Measurements from ENCODE around the gene MCTP1. TPM values are rescaled to one million over a fixed set of nuclear protein-coding genes. Genes with fewer than 3 reads are reported as not detected.

The MCTP1 gene
- total RNA-seq, 1 experiment from 2014 or later: 0.44 TPM

DNA sequence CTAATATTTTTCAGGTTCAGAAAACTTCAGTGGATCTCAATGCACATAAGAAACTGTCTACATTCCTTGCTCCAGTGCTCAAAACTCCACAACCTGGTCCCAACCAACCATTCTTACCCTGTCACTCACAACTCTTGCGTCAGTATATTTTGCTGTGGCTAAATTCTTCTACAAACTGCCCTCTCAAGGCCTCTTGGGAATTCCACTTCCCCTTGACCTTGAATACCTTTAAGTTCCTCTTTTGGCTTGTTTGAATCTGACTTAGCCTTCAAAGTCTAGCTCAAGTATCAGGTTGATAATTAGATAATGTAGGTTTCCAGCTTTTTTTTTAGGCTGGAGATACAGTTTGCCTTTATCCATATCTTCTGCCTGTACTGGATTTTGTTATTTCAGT, 538.2 kb downstream of the MCTP1 start (continued):
- no peak for TF ChIP-seq EZH2 (IDR thresholded peaks at IDR 0.05)
- no peak for TF ChIP-seq ZNF274 (IDR thresholded peaks at IDR 0.05; ENCODE audit: low read depth, low read length)
- TF ChIP-seq SRF (IDR thresholded peaks at IDR 0.05; ENCODE audit: low read depth): no peak

DNA sequence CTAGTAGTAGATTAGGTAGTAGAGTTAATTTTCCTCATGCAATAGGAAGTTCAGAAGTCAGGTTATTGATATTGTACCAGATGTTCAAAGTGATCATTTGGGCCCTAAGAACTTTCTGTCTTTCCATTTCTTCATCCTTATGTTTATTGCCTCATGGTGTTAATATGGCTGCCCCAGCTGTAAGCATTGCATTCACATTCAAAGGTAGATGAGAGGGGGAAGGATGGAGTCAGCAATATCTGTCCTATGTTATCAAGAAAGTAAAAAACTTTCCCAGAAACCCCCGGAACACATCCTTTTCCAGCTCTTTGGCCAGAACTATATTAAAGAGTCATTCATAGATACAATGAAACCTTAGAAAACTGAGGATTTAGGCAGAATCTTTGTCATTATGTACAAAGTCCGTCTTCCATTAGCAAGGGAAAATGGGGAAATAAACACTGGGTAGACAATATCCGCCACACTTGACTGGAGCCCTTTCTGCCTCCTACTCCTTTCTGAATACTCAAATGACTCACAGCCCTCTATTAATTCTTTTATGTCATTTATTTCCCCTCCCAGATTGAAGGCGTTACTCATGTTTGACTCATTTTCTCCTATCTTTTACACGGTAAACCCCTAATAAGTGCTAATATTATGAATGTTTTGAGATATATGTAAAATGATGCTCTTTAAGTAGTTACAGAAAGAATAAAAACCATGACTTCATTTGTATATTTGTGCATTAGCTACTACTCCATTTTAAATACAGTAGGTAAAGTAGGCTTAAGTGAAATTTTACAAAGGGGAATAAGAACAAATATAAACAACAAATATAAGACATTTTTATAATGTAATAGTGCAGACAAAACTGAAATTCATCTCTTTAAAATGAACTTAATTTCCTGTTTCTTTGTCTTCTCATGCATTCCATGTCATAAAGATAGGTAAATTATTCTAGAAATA, 538.8 kb downstream of the MCTP1 start:
- Histone ChIP-seq H3K27ac (ENCODE audit: low read depth, low read length) (no peak overlapping the region), H4K20me1 (ENCODE audit: insufficient read depth) (no peaks in the 10 kb centered on the region), H3K9ac (ENCODE audit: low read length) (no peak overlapping the region), H3K9me3 (ENCODE audit: control insufficient read depth in 1 of 2, insufficient read depth in 1 of 2, low read depth in 1 of 2, low read length in 2 of 2) (no peaks in the 10 kb centered on the region), H3K79me2 (ENCODE audit: insufficient read depth, low read length) (no peaks in the 10 kb centered on the region), H3K36me3 (ENCODE audit: control insufficient read depth in 1 of 2, insufficient read depth in 2 of 2, low read length in 2 of 2) (no peaks in the 10 kb centered on the region), H3K4me1 (ENCODE audit: control insufficient read depth in 1 of 2, insufficient read depth in 2 of 2, low read length in 2 of 2) (0 out of 4 replicates have a peak, but pooled peaks cover 0 to 3% of the 10 kb centered on the region in 2 experiments), H2AFZ (ENCODE audit: low read depth, low read length, poor library complexity, severe bottlenecking) (no peak overlapping the region), H3K9me2 (ENCODE audit: insufficient read depth) (no peaks in the 10 kb centered on the region), H3K4me3 (replicated peaks in 1 of 2; ENCODE audit: low read depth in 1 of 2, low read length in 2 of 2) (no peak overlapping the region), H3K4me2 (ENCODE audit: low read length) (no peak overlapping the region), H3K27me3 (ENCODE audit: insufficient read depth, low read length) (no peaks in the 10 kb centered on the region)
- intact Hi-C loops (cut with micrococcal nuclease): no loop called here
- ChIA-PET CTCF (interaction anchor here (1.1 kb wide), 1 partner anchor 148 kb away, joined by 4 read pairs; no protein-coding TSS in a partner anchor), RAD21 (ENCODE audit: low non-redundant PET in 1 of 2, low total read pairs in 2 of 2, uncharacterized antibody in 2 of 2, unreplicated experiment in 2 of 2) (no interaction called here), POLR2A (no interaction called here)
- DNase-seq (ENCODE audit: low read depth, low spot score) (no peak), ATAC-seq (no peak)
- BruUV-seq (replicated peaks): no TSS peak
- TF ChIP-seq RAD21 (IDR thresholded peaks at IDR 0.05; ENCODE audit: low read depth): no peak
- TF ChIP-seq, protein P1, sequence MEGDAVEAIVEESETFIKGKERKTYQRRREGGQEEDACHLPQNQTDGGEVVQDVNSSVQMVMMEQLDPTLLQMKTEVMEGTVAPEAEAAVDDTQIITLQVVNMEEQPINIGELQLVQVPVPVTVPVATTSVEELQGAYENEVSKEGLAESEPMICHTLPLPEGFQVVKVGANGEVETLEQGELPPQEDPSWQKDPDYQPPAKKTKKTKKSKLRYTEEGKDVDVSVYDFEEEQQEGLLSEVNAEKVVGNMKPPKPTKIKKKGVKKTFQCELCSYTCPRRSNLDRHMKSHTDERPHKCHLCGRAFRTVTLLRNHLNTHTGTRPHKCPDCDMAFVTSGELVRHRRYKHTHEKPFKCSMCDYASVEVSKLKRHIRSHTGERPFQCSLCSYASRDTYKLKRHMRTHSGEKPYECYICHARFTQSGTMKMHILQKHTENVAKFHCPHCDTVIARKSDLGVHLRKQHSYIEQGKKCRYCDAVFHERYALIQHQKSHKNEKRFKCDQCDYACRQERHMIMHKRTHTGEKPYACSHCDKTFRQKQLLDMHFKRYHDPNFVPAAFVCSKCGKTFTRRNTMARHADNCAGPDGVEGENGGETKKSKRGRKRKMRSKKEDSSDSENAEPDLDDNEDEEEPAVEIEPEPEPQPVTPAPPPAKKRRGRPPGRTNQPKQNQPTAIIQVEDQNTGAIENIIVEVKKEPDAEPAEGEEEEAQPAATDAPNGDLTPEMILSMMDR (IDR thresholded peaks at IDR 0.05 in 2 of 3, conservative IDR thresholded peaks at IDR 0.05 in 1 of 3; ENCODE audit: borderline replicate concordance in 1 of 3, insufficient read depth in 1 of 3, low read depth in 2 of 3, low read length in 2 of 3): no peak
- no peak for TF ChIP-seq EZH2 (IDR thresholded peaks at IDR 0.05)
- no peak for TF ChIP-seq CEBPB (IDR thresholded peaks at IDR 0.05; ENCODE audit: low read depth)
- TF ChIP-seq SRF (IDR thresholded peaks at IDR 0.05; ENCODE audit: low read depth): no peak
- TF ChIP-seq ZFX (IDR thresholded peaks at IDR 0.05): no peak
- TF ChIP-seq SP1 (IDR thresholded peaks at IDR 0.05; ENCODE audit: low read depth): no peak
- no peak for TF ChIP-seq SIN3A (IDR thresholded peaks at IDR 0.05; ENCODE audit: low read depth)
- no peak for TF ChIP-seq POLR2A (IDR thresholded peaks at IDR 0.05; ENCODE audit: borderline replicate concordance, extremely low read depth, insufficient read depth, insufficient read length)
- no peak for TF ChIP-seq TCF7L2 (IDR thresholded peaks at IDR 0.05; ENCODE audit: borderline replicate concordance, extremely low read depth, insufficient read depth, insufficient read length)
- TF ChIP-seq CBX3 (IDR thresholded peaks at IDR 0.05; ENCODE audit: low read depth): no peak
- no peak for TF ChIP-seq ZNF274 (IDR thresholded peaks at IDR 0.05; ENCODE audit: low read depth, low read length)
- TF ChIP-seq, protein P2, sequence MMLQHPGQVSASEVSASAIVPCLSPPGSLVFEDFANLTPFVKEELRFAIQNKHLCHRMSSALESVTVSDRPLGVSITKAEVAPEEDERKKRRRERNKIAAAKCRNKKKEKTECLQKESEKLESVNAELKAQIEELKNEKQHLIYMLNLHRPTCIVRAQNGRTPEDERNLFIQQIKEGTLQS (IDR thresholded peaks at IDR 0.05): no peak
- TF ChIP-seq YY1 (IDR thresholded peaks at IDR 0.05; ENCODE audit: extremely low read depth, insufficient replicate concordance, low read depth, low read length): no peak
- TF ChIP-seq, protein P3, sequence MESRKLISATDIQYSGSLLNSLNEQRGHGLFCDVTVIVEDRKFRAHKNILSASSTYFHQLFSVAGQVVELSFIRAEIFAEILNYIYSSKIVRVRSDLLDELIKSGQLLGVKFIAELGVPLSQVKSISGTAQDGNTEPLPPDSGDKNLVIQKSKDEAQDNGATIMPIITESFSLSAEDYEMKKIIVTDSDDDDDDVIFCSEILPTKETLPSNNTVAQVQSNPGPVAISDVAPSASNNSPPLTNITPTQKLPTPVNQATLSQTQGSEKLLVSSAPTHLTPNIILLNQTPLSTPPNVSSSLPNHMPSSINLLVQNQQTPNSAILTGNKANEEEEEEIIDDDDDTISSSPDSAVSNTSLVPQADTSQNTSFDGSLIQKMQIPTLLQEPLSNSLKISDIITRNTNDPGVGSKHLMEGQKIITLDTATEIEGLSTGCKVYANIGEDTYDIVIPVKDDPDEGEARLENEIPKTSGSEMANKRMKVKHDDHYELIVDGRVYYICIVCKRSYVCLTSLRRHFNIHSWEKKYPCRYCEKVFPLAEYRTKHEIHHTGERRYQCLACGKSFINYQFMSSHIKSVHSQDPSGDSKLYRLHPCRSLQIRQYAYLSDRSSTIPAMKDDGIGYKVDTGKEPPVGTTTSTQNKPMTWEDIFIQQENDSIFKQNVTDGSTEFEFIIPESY (IDR thresholded peaks at IDR 0.05; ENCODE audit: extremely low read depth, insufficient replicate concordance, low read length): no peak
- TF ChIP-seq, protein P4, sequence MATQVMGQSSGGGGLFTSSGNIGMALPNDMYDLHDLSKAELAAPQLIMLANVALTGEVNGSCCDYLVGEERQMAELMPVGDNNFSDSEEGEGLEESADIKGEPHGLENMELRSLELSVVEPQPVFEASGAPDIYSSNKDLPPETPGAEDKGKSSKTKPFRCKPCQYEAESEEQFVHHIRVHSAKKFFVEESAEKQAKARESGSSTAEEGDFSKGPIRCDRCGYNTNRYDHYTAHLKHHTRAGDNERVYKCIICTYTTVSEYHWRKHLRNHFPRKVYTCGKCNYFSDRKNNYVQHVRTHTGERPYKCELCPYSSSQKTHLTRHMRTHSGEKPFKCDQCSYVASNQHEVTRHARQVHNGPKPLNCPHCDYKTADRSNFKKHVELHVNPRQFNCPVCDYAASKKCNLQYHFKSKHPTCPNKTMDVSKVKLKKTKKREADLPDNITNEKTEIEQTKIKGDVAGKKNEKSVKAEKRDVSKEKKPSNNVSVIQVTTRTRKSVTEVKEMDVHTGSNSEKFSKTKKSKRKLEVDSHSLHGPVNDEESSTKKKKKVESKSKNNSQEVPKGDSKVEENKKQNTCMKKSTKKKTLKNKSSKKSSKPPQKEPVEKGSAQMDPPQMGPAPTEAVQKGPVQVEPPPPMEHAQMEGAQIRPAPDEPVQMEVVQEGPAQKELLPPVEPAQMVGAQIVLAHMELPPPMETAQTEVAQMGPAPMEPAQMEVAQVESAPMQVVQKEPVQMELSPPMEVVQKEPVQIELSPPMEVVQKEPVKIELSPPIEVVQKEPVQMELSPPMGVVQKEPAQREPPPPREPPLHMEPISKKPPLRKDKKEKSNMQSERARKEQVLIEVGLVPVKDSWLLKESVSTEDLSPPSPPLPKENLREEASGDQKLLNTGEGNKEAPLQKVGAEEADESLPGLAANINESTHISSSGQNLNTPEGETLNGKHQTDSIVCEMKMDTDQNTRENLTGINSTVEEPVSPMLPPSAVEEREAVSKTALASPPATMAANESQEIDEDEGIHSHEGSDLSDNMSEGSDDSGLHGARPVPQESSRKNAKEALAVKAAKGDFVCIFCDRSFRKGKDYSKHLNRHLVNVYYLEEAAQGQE (IDR thresholded peaks at IDR 0.05; ENCODE audit: low read depth): no peak

Measured in HCT116 (cell line).